CD4-positive, alpha-beta T cell treated with Interleukin-17A for 1 hour (primary cell): ENCODE data around the gene KCNAB2.

Experiments
- DNase-seq: peaks from one replicate; pipeline ENCODE4 v3.0.0-alpha.2; 2020

The KCNAB2 gene

DNA sequence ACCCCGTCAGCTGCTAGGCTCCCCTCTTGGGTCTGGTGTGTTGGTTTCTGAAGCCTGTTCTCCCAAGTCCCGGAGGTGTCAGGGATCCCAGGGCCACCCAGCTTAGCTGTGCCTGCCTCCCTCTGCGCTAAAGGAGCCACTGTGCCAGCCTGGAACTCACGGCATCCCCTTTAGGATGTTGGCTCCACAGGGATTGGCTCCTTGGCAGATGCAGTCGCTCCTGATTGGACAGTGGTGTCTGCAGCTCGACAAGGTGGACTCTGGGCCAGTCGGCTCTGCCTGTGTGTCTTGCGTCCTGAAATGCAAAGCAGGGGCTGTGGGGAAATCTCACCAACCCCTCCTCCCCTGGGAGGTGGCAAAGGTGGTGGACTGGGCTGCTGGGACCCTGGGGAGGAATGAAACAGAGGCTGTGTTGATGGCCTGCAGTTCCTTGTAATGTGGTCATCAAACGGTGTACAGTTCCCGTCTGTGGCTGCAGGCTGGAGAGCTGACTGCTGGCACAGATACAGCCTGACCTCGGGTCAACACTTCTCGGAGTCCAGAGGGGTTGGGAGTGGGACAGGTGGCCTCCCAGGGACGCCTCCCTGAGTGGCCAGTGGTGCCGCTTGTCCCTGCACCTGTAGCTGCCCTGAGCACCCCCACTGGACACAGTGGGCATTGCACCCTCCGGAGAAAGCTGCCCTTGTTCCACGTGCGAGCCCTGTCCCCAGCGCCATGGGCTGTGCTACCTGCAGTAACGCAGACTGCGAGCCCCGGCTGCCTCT, 11.5 kb upstream of the KCNAB2 start:
- DNase-seq, result peak; percentile 33

DNA sequence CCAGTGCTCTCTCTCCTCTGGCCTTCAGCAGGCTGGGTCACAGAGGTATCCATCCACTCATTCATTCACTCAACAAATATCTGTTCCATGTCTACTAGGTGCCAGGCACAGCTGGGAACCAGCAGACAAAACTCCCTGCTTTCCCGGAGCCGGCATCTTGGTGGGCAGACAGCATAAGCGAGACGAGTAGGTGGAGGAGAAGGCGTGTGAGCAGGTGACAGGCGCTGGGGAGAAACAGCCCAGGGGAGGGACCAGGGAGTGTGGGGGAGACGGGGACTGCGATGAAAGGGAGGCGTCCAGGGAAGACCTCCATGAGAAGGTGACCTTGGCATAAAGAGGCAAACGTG, 11.0 kb upstream of the KCNAB2 start:
- no peak for DNase-seq

DNA sequence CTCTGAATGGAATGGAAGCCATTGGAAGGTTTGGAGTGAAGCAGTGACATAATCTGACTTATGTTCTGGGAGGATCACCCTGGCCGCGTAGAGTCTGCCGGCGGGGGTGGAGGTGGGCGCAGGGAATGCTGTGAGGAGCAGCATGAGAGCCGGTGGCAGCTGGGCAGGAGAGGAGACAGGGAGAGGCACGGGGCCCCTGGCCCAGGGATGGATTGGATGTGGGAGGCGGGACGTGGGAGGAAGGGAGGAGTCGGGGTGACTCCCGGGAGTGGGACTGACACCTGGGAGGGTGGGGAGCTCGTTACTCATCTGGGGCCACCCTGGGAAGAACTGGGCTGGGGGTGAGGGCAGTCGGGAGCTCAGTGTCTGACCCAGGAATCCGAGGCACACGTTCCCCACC, 10.4 kb upstream of the KCNAB2 start:
- DNase-seq, result no peak

DNA sequence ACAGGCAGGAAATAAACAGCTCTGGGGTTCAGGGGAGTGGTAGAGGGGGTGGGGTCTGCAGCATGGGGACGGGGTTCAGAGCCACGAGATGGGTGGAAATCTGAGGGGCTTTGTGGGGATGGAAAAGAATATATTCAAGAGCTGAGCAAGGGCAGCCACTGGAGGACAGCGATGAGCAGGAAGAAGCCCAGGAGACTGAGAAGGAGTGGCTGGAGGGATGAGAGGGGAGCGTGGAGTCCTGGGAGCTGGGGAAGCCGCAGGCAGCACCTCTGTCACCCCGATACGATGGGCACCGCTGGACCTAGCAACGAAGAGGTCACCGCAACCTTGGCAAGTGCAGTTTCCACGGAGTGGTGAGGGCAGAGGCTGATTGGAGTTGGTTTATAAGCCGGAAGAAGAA, 10.0 kb upstream of the KCNAB2 start:
- no peak for DNase-seq

DNA sequence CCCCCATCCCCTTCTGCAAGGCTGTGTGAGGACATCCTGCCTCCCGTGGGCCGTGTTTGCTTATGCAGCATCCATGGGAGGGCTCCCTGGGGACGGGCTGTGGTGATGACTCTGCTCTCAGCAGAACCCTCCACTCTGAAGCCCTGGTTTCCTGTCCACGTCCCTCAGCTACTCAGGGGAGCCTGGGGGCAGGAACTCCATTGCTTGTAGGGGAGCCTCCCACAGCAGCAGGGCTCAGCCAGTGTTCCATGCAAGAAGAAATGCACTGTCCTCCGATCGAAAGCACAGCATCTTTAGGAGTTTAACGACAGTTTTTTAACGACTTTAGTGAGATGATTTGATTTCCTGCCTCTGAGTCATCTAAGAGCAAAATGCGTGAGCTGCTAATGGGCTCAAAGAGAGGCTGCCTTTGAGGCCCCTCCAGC, 8.3 kb upstream of the KCNAB2 start:
- no peak for DNase-seq

DNA sequence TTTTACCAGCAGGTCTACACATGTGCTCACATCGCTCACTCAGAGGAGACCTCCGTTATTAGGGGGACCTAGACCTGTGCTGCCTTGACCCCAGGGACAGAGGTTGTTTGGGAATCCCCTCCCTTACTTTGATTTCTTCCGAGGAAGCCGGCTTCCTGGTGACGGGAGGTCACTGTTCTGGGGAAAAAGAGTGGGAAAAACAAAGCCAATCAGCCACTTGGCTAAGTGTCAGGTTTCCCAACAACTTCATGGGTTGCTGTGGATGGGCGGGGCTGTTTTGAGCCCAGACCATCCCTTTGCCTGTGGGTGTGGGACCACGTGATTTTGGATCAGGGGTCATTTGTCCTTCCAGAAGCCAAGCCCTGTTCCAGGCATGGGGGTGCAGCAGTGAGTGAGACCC, 7.1 kb upstream of the KCNAB2 start:
- DNase-seq, result no peak

DNA sequence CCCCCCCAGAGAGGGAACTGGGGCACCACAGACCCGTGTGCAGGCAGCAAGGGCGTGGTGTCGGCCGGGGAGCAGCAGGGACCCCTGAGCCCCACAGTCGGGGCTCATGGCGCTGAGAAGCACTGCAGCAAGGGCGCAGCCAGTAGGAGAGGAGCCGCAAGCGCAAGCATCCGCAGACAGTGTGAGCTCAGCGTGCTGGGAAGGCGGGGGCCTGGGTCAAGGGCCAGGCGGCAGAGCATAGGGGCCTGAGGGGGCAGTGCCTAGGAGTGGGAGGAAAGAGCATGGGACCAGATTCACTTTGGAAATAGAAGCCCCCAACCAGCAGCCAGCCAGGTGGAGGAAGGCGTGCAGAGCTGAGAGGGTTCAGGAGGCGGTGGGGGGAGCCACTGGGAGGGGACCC, 6.7 kb upstream of the KCNAB2 start:
- DNase-seq, result no peak

DNA sequence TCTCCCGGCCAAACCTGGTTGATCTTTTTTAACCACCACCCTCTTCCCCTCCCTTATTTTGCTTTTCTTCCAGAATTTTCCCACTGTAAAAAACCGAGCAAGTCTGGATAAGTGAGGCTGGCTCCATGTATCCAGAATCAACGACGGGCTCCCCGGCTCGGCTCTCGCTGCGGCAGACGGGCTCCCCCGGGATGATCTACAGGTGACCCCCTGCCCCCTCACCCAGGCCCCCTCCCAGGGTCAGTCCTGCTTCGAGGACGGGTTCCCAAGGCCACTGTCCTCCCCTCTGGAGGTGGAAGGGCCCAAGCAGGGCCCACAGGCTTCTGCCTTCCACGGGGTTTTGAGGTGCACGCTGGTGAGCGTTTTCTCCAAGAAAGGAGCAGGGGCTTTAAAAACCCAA, 5.2 kb upstream of the KCNAB2 start:
- DNase-seq, result no peak

DNA sequence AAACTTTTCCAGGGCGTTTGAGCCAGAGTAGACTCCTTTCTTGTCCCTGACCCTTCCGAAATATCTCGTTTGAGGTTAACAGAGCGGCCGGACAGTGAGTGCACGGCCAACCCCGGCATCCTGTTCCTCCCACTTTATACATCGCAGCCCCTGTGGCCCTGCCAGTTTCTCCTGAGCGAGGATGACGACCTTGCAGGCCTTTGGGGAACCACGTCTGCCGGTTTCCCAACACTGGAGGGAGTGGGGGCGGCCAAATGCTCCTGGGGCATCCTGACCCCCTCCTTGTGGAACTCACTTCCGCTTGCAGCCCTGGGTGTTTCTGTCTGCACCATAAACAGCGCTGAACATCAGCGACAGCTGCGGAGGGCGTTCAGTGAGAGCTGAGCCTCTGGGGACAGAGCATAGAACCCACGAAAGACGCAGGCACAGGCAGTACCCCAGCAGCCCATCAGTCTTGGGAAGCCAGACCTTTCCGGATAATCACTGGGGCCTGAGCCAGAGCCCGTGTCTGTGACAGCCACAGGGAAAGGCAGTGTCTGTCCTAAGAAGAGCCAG, 4.8 kb upstream of the KCNAB2 start:
- no peak for DNase-seq

DNA sequence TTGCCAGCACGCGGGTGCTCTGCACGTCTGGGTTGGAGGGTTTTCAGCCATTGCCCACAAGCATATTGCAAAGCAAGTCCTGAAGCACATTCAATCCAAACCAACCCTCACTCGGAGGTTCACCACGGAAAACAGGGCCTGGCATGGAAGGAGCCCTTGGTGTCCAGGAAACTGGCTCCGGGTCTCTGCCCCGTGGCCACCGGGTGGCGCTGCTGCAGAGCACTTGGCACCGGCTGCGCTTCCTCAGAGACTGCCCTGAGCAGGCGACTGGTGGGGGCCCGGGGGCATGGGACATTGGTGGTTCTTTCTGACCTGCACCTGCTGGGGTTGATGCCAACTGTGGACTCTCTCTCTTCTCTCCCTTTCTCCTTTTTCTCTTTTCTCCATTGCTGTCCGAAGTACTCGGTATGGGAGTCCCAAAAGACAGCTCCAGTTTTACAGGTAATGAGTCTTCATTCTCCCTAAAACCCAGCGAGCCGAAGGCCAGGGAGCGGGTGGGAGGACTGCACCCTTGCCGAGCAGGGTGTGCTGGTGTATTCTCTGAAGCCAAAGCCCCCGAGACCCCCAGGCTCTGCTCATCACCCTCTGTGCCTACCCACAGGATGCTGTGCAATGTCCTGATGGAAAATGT, 4.1 kb upstream of the KCNAB2 start:
- no peak for DNase-seq

DNA sequence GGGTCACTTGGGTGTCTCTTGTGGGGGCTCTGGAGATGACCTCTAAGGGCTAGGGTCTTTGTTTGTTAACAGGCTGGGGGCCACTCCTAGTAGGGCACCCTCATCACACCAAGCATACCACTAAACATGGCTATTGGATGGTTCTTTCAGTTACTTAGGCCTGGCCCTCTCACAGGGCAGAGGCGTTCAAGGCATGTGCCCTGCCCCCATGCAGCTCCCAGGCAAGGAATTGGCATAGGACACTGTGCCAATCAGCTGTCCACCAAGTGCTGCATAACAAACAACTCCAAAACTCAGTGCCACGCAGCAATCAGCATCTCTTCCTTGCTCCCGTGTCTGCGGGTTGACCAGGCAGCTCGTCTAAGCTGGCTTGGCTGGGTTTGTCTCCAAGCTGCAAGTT, 2.1 kb upstream of the KCNAB2 start:
- DNase-seq, result no peak

DNA sequence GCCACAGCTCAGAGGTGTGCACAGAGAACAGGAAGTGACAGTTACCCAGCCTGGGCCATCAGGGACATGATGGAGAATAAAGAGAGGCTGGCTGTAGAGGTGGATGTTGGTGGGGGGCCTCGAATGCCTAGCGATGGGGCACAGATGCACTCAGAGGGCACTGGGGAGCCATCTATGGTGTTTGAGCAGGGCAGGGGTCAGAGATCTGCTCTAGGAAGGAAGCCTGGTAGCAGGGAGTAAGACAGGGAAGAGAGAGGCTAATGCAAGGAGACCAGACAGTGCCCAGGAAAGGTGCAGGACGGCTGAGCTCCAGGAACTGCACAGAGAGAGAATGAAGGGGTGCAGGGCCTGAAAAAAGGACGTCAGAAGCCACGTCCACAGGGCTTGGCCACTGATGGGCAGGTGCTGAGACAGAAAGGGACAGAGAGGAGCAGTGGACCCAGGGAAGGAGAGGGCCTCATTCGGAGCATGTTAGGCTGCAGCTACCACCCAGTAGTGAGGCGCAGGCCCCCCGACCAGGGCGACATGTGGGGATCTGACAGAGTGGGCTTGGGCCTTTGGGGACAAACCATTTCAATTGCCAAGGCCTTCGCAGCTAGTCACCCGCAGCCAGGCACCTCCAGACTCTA, 1.1 kb upstream of the KCNAB2 start:
- no peak for DNase-seq

DNA sequence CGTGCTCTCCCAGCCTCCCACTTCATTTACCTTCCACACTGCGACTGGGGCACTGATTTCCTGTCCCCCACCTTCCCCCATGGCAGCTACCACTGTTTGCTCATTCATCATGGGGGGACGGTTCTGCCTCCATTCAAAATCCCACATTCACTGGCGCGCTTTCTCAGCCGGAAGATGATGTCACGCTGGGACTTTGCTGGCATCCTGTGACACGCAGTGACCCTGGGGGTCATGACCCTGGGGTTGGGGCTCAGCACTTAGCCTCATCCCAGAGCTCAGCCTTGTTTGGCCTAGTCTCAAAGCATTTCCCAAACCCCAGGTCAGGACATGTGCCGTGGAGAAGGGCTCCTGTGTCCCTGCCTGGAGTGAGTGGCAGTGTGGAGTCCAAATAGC, 582 bp upstream of the KCNAB2 start:
- no peak for DNase-seq

DNA sequence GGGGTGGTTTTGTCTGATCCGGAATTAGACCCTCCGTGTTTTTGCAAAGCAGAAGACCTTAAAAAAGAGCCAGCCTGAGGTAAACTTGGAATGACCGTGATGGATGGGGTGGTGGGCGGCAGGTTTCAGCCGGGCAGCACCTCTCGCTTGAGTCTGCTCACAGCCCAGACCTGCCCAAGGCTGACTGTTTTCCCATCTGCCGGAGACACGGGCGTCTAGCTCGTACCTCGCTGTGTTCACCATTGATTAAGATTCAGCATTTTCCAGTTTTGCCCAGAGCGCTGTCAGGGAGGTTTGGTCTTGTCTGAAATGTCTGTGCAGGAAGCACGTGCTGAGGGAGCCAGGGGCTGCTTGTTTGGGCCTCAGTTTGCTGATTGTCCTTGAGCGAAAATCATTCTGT, 591 bp downstream of the KCNAB2 start:
- DNase-seq, result no peak

DNA sequence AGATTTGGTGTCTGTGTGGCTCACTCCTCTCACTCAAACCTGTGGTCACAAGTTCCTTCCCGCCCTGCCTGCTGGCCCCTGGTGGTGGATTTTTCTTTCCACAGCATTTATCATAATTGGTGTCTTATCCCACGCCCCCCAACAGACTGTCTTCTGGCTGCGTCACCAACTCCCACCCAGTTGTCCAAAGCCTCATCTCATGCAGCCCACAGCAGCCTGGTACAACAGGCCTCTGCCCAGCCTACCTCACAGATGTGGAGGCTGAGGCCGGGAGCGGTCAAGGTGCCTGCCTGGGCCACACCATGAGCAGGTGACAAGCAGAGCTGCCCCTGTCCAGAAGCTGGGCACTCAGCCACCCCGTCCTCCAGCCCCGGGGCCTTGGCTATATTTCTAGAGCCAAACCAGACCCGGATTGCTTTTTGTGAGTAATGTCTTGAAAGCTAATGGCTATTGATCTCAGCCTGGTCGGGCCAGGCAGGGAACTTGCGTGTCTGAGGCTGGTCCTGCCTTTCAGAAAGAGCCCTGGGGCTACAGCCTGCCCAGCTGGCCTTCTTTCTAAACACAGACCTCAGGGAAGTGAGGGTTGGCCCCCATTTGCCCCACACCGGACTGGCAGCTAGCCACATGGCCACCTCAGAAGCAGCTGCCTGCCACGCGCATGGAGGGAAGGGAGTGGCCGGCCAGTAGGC, 2.6 kb downstream of the KCNAB2 start:
- DNase-seq, result no peak

DNA sequence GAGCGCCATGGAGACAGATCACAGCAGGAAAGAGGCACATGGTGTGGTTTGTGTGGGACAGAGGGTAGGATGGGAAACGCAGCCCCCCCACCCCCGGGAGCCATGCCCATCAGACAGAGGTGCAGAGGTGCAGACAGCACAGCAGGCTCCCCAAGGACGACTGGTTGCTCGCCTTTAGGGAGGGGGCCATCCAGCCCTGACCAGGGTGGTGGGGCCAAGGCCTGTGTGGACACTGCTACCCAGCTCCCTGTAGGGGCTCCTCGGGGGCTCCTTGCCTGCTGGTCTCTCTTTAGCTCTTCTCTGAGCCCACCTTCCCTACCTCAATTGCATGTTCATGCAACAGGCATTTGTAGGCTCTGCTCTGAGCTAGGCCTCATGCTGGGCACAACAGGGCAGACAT, 3.7 kb downstream of the KCNAB2 start:
- DNase-seq, result no peak

DNA sequence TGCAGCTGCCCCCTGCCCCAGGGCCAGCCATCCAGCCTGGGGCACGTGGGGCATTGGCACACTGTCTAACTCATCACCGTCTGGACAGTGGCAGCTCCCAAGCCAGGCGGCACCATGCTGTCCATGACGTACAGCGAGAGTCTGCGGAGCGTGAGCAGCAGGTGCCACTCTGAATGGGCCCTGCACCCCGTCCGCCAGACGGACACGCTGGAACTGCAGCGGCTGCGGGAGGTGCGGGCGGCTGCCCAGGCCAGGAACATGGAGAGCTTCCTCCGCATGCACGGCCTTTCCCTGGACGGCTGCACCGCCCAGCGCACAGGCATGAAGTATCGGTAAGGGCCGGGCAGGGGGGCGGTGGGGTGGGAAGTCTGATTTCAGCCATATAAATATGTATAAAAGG, 5.7 kb downstream of the KCNAB2 start:
- no peak for DNase-seq

DNA sequence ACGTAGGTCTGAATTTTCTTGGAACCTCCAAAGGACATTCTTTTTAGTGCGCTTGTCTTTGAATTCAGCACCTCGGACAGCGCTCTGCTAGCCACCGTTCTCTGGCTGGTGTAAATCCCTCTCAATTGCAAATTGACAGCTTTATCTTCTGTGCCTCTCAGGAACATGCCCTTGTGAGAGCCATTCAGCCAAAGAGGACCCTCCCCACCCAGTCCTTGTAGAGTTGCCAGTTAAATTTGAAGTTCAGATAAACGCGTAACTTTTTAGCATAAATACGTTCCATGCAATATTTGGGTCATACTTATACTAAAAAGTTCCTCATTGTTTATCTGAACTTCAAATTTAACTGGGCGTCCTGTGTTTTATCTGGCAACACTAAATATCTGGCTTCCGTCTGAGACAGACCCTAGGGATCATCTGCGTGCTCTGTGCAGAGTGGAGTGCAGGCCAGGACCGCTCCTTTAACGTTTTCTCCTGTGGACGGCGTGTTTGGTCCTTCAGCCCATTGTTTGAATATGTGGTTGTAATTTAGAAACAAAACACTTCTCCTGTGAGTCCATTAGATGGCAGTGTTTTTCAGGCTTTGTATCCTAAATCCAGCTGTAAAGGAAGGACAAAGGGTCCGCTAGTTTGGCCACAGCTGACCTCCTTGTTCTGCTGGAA, 7.0 kb downstream of the KCNAB2 start:
- DNase-seq, result peak; percentile 37

DNA sequence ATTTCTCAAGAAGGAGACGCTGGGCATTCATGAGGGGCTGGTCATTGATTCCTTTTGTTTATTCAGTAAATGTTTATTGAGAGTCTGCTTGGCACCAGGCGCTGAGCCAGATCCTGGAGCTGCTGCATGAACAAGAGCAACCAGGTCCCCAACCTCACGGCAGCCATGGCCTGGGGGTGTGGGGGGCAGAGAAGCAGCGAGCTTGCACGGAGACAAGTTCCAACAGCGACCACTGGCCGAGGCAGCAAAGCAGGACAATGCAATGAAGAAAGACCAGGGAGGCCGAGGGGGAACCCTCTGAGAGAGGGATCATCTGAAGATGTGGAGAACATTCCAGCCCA, 7.5 kb downstream of the KCNAB2 start:
- no peak for DNase-seq

DNA sequence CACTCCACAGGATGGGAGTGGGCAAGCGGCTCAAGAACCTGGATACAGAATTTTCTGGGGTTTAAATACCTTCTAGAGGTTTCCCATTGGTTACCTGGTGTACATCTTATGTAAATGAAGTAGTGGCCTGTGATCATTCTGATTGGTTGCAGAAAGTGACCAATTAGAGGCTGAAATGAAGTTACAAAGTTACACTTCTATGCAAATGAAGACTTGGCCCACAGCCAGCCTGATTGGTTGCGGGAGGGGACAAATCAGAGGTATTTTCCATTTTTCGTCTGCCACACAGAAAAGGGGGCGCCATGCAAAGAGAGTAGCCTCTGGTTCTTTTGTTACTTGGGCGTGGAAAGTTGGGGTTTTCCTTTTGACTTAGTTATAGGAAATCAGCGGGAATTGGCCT, 8.9 kb downstream of the KCNAB2 start:
- DNase-seq, result no peak

DNA sequence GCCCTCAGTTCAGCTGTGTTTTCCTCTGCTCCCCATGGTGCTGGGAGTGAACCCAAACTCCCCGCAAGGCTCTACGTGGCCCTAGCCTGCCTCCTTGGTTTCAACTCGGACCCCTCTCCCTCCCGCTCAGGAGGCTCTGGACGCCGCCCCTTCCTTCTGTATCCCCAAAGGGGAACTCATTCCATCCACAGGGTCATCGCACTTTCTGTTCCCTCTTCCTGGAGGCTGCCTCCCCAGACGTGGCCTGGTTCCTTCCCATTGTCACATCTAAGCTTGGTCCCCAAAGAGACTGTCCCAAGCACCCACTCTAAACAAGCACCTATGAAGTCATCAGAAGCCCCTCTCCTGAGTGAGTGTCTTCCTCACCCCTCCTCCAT, 10.9 kb downstream of the KCNAB2 start:
- no peak for DNase-seq

DNA sequence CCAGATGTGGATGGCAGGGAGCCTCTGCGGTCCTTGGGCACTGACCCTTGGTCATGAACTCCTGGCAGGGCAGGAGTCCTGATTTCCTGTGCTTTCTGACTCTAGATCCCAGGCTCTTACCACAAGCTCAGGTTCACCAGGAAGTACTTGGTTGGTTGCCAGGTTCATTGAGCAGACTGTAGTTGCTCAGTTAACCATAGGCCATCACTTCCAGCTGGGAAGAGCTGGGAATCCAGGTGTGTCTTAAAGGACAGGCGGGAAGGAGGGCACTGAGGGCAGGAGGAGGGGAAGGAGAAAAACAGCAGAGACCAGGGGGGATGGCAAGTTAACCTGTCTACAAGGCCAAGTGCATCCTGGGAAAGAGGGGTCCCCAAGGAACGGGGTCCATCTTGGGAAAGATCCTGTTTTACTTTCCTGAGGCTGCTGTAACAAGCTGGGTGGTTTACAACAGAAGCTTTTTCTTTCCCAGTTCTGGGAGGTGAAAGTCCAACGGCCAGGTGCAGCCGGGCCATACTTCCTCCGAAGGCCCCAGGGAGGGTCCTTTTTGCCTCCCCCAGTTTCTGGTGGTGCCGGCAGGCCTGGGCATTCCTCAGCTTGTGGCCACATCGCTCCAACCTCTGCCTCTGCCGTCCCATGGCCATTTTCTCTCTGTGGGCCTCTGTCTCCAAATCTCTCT, 11.6 kb downstream of the KCNAB2 start:
- DNase-seq, result no peak

DNA sequence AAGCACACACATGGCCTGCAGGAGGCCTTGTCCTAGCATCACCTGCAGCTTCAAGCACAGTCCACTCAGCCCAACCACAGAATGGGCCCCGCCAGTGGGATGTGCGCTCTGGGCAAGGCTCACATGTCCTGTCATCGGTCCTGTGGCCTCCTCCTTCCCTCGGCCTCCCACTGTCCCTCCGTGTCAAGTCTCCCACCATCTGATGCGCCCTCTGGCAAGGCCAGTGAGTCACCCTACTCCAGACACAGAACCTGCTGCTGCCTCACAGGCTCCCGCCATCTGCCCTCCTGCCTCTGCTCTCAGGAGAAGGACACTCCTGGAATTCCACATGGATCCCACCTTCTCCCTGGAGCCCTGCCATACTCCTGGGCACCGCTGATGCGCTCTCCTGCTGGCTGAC, 14.2 kb downstream of the KCNAB2 start:
- DNase-seq, result no peak
